ENCODE results near the gene GPR4. TPM values are rescaled to one million over a fixed set of nuclear protein-coding genes. Genes with fewer than 3 reads are reported as not detected.

The GPR4 gene
- total RNA-seq, 4 donors from 2014 or later: 0.27 to 1.4 (median 0.43) TPM

DNA sequence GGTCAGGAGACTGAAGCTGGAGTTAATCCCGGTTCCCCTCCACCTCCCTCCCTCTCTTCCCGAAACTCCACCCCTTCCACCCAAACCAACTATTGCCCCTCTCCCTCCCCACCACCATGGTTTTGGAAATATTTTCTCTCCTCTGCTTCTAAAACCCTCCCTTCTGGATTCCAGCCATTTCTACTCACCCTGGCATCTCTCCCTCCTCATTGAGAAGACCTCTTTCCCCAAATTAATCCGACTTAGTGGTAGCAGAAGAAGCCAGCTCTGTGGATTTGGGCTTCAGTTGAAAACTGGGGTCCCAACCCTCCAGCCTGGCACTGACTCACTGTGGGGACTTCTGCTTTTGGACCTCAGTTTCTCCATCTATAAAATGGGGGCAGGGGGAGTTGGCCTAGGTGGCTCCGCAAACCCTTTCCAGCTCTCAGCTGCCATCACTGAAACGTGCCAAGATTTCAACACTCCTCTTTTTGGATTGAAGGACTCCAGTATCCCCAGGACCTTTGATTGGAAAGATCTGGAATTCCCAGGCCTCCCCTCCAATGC is 1.6 kb downstream of the GPR4 start:
- DNase-seq: no peak
- intact Hi-C loops (cut with DNase I; ENCODE audit: low total_unique reads): no loop called here
- peaks cover 87% of the 10 kb centered on the region for H3K27me3 ChIP-seq
- peaks cover 0 to 16% (median 2%) of the 10 kb centered on the region in 4 donors for H3K4me1 ChIP-seq
- TF ChIP-seq, protein P1, sequence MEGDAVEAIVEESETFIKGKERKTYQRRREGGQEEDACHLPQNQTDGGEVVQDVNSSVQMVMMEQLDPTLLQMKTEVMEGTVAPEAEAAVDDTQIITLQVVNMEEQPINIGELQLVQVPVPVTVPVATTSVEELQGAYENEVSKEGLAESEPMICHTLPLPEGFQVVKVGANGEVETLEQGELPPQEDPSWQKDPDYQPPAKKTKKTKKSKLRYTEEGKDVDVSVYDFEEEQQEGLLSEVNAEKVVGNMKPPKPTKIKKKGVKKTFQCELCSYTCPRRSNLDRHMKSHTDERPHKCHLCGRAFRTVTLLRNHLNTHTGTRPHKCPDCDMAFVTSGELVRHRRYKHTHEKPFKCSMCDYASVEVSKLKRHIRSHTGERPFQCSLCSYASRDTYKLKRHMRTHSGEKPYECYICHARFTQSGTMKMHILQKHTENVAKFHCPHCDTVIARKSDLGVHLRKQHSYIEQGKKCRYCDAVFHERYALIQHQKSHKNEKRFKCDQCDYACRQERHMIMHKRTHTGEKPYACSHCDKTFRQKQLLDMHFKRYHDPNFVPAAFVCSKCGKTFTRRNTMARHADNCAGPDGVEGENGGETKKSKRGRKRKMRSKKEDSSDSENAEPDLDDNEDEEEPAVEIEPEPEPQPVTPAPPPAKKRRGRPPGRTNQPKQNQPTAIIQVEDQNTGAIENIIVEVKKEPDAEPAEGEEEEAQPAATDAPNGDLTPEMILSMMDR (IDR thresholded peaks at IDR 0.05): no peak
- TF ChIP-seq EP300 (IDR thresholded peaks at IDR 0.05; ENCODE audit: low read depth): no peak
- no peaks in the 10 kb centered on the region for H3K9me3 ChIP-seq
- in situ Hi-C loops (cut with MboI; ENCODE audit: low pct_ligation_motif_present in 1 of 4, low pct_unique_long_range_greater_than_20kb in 1 of 4, low sequenced_read_pairs in 3 of 4): no loop called here
- 17 to 44% methylated on average over 2 to 5 of the region's 5 CpGs for WGBS, 2 donors (ENCODE audit: low coverage in 1 of 2)
- peak overlapping the region in 1 of 4 donors; percentile 28 for H3K27ac ChIP-seq
- no peak overlapping the region for H3K4me3 ChIP-seq
- H3K36me3 ChIP-seq: no peaks in the 10 kb centered on the region

GRCh38 chr19:45599286-45599685 is 2.7 kb downstream of the GPR4 start:
- H3K36me3 ChIP-seq: no peaks in the 10 kb centered on the region
- DNase-seq: no peak
- H3K9me3 ChIP-seq: no peaks in the 10 kb centered on the region
- peak overlapping the region in 1 of 4 donors; percentile 2 for H3K27ac ChIP-seq
- peaks cover 0 to 16% (median 2%) of the 10 kb centered on the region in 4 donors for H3K4me1 ChIP-seq
- H3K4me3 ChIP-seq: no peak overlapping the region
- TF ChIP-seq POLR2AphosphoS5 (IDR thresholded peaks at IDR 0.05) (no peak), EP300 (IDR thresholded peaks at IDR 0.05; ENCODE audit: low read depth) (no peak), POLR2A (IDR thresholded peaks at IDR 0.05) (no peak)
- TF ChIP-seq, protein P1 (IDR thresholded peaks at IDR 0.05): no peak
- peaks cover 98% of the 10 kb centered on the region for H3K27me3 ChIP-seq
- intact Hi-C loops (cut with DNase I; ENCODE audit: low total_unique reads): no loop called here
- WGBS, 2 donors (ENCODE audit: low coverage in 1 of 2): 11 to 13% methylated on average over 1 to 9 of the region's 13 CpGs
- in situ Hi-C loops (cut with MboI; ENCODE audit: low pct_ligation_motif_present in 1 of 4, low pct_unique_long_range_greater_than_20kb in 1 of 4, low sequenced_read_pairs in 3 of 4): no loop called here

GRCh38 chr19:45598267-45599001 is 3.6 kb downstream of the GPR4 start:
- 3 to 5% methylated on average over 10 to 22 of the region's 22 CpGs for WGBS, 2 donors (ENCODE audit: low coverage in 1 of 2)

DNA sequence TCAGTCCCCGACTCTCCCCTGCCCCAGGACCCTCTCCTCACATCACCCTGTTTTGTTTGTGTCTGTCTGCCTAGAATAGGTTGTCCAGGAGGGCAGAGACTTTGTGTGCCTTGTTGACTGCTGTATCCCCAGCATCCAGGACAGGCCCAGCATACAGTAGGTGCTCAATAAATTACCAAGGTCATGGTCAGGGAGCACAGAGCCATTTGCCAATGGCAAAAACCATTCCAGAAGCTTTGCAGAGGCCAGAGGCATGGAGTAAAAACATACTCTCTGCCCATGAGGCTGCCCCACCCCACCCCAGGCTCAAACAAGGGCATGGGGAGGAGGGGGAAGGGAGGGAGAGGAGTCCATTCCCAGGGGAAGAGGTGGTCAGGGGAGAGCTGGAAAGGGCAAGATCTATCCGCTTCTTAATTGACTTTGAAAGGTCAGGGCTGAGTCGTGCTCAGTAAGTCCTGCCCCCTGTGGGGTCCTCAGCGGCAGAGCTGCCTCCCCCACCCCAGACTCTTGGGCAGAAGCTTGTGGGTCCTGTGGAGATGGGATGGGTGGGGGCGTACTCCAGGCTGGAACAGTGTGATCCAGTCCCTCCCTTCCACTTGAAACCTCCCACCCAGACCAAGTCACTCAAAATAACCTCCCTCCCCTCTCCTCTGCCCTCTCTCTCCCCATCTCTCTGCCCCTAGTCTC is 4.4 kb downstream of the GPR4 start:
- Histone ChIP-seq H3K27ac (peak overlapping the region in 1 of 4 donors; percentile 13), H3K4me1 (peaks cover 0 to 16% (median 2%) of the 10 kb centered on the region in 4 donors), H3K27me3 (peaks cover 95% of the 10 kb centered on the region), H3K9me3 (no peaks in the 10 kb centered on the region), H3K36me3 (no peaks in the 10 kb centered on the region), H3K4me3 (no peak overlapping the region)
- 0 to 33% methylated on average over 1 to 4 of the region's 5 CpGs for WGBS, 2 donors (ENCODE audit: low coverage in 1 of 2)
- in situ Hi-C loops (cut with MboI; ENCODE audit: low pct_ligation_motif_present in 1 of 4, low pct_unique_long_range_greater_than_20kb in 1 of 4, low sequenced_read_pairs in 3 of 4) (no loop called here), intact Hi-C loops (cut with DNase I; ENCODE audit: low total_unique reads) (no loop called here)
- no peak for DNase-seq
- TF ChIP-seq POLR2A (IDR thresholded peaks at IDR 0.05) (no peak), EP300 (IDR thresholded peaks at IDR 0.05; ENCODE audit: low read depth) (no peak), POLR2AphosphoS5 (IDR thresholded peaks at IDR 0.05) (no peak)
- TF ChIP-seq, protein P1 (IDR thresholded peaks at IDR 0.05): no peak

More at GRCh38 chr19:45598267-45599001, 3.6 kb downstream of the GPR4 start:
- H3K27me3 ChIP-seq: peaks cover 97% of the 10 kb centered on the region
- in situ Hi-C loops (cut with MboI; ENCODE audit: low pct_ligation_motif_present in 1 of 4, low pct_unique_long_range_greater_than_20kb in 1 of 4, low sequenced_read_pairs in 3 of 4) (no loop called here), intact Hi-C loops (cut with DNase I; ENCODE audit: low total_unique reads) (no loop called here)
- no peaks in the 10 kb centered on the region for H3K36me3 ChIP-seq
- H3K4me1 ChIP-seq: peaks cover 0 to 16% (median 2%) of the 10 kb centered on the region in 4 donors
- H3K9me3 ChIP-seq: no peaks in the 10 kb centered on the region
- no peak for DNase-seq
- peak overlapping the region in 2 of 4 donors; percentile 2 to 13 for H3K27ac ChIP-seq
- no peak overlapping the region for H3K4me3 ChIP-seq
- no peak for TF ChIP-seq POLR2AphosphoS5 (IDR thresholded peaks at IDR 0.05)
- TF ChIP-seq, protein P1 (IDR thresholded peaks at IDR 0.05): no peak
- no peak for TF ChIP-seq POLR2A (IDR thresholded peaks at IDR 0.05)
- no peak for TF ChIP-seq EP300 (IDR thresholded peaks at IDR 0.05; ENCODE audit: low read depth)
